ENCODE results near the gene CGNL1. TPM values are rescaled to one million over a fixed set of nuclear protein-coding genes. Genes with fewer than 3 reads are reported as not detected.

Gene CGNL1
- total RNA-seq, 4 donors from 2014 or later = 9.6 to 21.3 (median 13.1) TPM

DNA sequence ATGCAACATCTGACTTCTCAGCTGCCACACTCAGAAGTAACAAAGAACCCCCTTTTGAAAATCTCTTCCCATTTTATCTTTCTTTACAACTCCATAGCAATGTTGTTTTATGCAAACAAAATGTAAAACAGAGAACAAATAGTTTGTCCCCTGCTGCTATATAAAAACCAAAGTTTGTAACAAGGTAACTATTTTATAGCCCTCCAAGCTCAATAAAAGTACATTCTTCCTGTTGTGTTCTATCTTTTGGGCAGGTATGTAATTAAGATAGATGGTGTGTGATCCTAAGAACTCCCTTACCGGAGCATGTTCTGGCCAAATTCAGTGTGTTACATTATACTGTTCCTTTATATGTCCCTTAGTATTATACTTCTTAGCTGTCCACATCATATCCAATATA lies 12.6 kb upstream of the CGNL1 start:
- TF ChIP-seq POLR2A (IDR thresholded peaks at IDR 0.05; ENCODE audit: low read depth) (no peak), EP300 (IDR thresholded peaks at IDR 0.05) (no peak), POLR2AphosphoS5 (IDR thresholded peaks at IDR 0.05) (no peak)
- TF ChIP-seq, protein P1, sequence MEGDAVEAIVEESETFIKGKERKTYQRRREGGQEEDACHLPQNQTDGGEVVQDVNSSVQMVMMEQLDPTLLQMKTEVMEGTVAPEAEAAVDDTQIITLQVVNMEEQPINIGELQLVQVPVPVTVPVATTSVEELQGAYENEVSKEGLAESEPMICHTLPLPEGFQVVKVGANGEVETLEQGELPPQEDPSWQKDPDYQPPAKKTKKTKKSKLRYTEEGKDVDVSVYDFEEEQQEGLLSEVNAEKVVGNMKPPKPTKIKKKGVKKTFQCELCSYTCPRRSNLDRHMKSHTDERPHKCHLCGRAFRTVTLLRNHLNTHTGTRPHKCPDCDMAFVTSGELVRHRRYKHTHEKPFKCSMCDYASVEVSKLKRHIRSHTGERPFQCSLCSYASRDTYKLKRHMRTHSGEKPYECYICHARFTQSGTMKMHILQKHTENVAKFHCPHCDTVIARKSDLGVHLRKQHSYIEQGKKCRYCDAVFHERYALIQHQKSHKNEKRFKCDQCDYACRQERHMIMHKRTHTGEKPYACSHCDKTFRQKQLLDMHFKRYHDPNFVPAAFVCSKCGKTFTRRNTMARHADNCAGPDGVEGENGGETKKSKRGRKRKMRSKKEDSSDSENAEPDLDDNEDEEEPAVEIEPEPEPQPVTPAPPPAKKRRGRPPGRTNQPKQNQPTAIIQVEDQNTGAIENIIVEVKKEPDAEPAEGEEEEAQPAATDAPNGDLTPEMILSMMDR (IDR thresholded peaks at IDR 0.05) = no peak
- intact Hi-C loops (cut with DNase I) = no loop called here
- Histone ChIP-seq H3K36me3 (no peaks in the 10 kb centered on the region), H3K27ac (replicated peaks in 1 of 4) (no peak overlapping the region), H3K27me3 (no peaks in the 10 kb centered on the region), H3K4me3 (no peak overlapping the region), H3K9me3 (no peaks in the 10 kb centered on the region), H3K4me1 (no peaks in the 10 kb centered on the region)
- no peak for DNase-seq (ENCODE audit: extremely low spot score)
- 92% methylated on average over 1 of the region's 1 CpG for WGBS

DNA sequence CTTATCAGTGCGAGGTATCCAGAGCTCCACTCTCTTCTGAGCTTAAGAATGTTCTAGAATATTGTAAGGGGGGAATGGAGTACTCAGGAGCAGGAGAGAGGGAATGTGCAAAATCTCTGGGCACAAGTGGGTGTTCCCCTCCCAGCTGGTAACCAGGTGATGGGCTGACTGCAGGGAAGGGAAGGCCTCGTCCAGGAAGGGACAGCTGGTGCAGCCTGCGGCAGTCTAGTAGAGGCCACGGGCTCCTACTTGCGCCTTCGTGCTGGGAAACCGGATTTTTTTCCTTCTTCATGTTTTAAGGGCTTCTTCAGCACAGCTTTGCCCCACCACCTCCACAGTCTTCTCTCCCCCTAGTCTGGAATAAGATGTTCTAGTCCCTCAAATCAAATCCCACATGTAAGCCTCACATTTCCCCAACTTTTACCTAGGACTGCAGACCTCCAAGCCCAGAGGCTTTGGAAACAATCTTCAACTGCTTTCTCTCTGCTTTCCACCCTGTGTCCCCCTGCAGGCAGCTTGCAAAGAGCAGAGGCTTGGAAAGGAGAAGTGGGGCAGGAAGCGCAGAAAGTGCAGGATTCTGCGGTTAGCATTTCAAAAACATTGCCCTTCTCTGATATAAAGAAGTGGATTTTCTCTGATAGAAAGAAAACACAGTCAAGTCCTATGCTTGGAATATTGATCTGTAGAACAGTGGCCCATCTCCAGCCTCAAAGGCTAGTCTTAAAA lies 11.9 kb upstream of the CGNL1 start:
- no peak for DNase-seq (ENCODE audit: extremely low spot score)
- H3K4me1 ChIP-seq = no peaks in the 10 kb centered on the region
- no peaks in the 10 kb centered on the region for H3K36me3 ChIP-seq
- no peak overlapping the region for H3K27ac ChIP-seq (replicated peaks in 1 of 4)
- WGBS = 81% methylated on average over 9 of the region's 9 CpGs
- no peak overlapping the region for H3K4me3 ChIP-seq
- no peaks in the 10 kb centered on the region for H3K9me3 ChIP-seq
- TF ChIP-seq POLR2AphosphoS5 (IDR thresholded peaks at IDR 0.05) = no peak
- TF ChIP-seq POLR2A (IDR thresholded peaks at IDR 0.05; ENCODE audit: low read depth) = no peak
- TF ChIP-seq EP300 (IDR thresholded peaks at IDR 0.05) = no peak
- TF ChIP-seq, protein P1 (IDR thresholded peaks at IDR 0.05) = peak in 1 of 3 experiments; percentile 9
- H3K27me3 ChIP-seq = no peaks in the 10 kb centered on the region
- intact Hi-C loops (cut with DNase I) = no loop called here

DNA sequence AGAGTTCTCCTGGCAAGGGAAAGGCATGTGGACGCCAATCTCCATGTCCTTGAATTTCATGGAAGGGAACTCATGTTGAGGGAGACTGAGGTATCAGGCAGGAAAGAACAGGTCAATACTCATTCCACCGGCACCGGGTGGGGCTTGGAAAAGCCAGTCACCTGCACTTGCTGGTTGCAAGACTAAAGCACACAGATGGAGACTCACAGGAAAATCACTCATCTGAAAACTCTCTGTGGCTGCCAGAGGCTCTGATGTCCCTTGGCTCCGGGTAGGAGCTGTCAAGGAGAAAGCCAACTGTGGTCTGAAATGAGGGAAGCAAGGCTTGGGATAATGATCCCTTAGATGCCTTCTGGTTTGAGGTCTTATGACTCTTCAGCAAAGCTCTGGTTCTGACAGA lies 8.7 kb upstream of the CGNL1 start:
- TF ChIP-seq, protein P1 (IDR thresholded peaks at IDR 0.05) = no peak
- TF ChIP-seq POLR2A (IDR thresholded peaks at IDR 0.05; ENCODE audit: low read depth) = no peak
- Histone ChIP-seq H3K4me3 (no peak overlapping the region), H3K36me3 (no peaks in the 10 kb centered on the region), H3K27me3 (no peaks in the 10 kb centered on the region), H3K9me3 (no peaks in the 10 kb centered on the region), H3K4me1 (no peaks in the 10 kb centered on the region), H3K27ac (replicated peaks in 1 of 4) (no peak overlapping the region)
- WGBS = 66% methylated on average over 4 of the region's 4 CpGs
- intact Hi-C loops (cut with DNase I) = no loop called here
- DNase-seq (ENCODE audit: extremely low spot score) = no peak

DNA sequence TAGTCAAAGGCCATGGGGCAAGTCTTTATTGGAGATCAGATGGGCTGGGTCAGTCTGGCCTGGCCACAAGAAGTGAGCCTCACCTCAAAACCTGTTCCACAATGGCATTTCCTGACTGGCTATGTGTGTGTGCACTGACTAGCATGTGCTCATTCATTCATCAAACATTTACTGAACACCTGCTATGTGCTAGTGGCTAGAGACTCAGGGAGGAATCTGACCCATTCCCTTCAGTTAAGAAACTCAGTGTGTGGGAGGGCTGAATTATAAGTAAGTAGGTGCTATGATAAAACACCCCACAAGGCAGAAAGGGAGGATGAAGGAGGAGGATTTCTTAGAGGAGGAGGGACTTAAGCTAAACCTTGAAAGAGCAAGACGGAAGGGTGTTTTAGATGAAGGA lies 5.4 kb upstream of the CGNL1 start:
- DNase-seq (ENCODE audit: extremely low spot score) = no peak
- TF ChIP-seq, protein P1 (IDR thresholded peaks at IDR 0.05) = no peak
- TF ChIP-seq POLR2A (IDR thresholded peaks at IDR 0.05; ENCODE audit: low read depth) (no peak), EP300 (IDR thresholded peaks at IDR 0.05) (no peak), POLR2AphosphoS5 (IDR thresholded peaks at IDR 0.05) (no peak)
- WGBS = 100% methylated on average over 1 of the region's 1 CpG
- intact Hi-C loops (cut with DNase I) = no loop called here
- no peak overlapping the region for H3K27ac ChIP-seq (replicated peaks in 1 of 4)
- no peak overlapping the region for H3K4me3 ChIP-seq
- H3K4me1 ChIP-seq = peaks cover 0 to 2% (median under 1%) of the 10 kb centered on the region in 4 donors
- H3K36me3 ChIP-seq = no peaks in the 10 kb centered on the region
- no peaks in the 10 kb centered on the region for H3K27me3 ChIP-seq
- H3K9me3 ChIP-seq = no peaks in the 10 kb centered on the region

Data from esophagus muscularis mucosa (tissue), 4 donors.